Activated B cell treated with CpG ODN at 0.5 μM for 24 hours (primary cell): ENCODE results near the gene SLC30A3. TPM values are rescaled to one million over a fixed set of nuclear protein-coding genes. Genes with fewer than 3 reads are reported as not detected.

Source experiments
- ATAC-seq: fragments of 200-7000 bp; cut with Tn5 transposase; one replicate; pipeline ENCODE4 v1.10.0; 2021; ENCODE audit warnings: low read depth, mild to moderate bottlenecking, moderate library complexity
- CTCF ChIA-PET: fragments of 350-600 bp; sonication (Branson Sonifier 250); formaldehyde crosslinking; loops from one replicate; lab custom pipeline; 2021; ENCODE audit warnings: antibody characterized with exemption; lab: Charles Lee
- POLR2A ChIA-PET: fragments of 350-600 bp; sonication (Branson Sonifier 250); formaldehyde crosslinking; loops from one replicate; lab custom pipeline; 2021; ENCODE audit warnings: antibody characterized with exemption; lab: Charles Lee
- DNase-seq: peaks from one replicate; pipeline ENCODE4 v3.0.0; 2022
- H3K27ac Mint-ChIP-seq: one replicate; pipeline ENCODE4 v1.8.0; 2020; ENCODE audit warnings: mixed read lengths
- H3K27me3 Mint-ChIP-seq: one replicate; pipeline ENCODE4 v1.8.0; 2021; ENCODE audit warnings: mixed read lengths
- H3K36me3 Mint-ChIP-seq: one replicate; pipeline ENCODE4 v1.8.0; 2021; ENCODE audit warnings: low read depth, mixed read lengths
- H3K4me1 Mint-ChIP-seq: one replicate; pipeline ENCODE4 v1.8.0; 2021; ENCODE audit warnings: mixed read lengths
- H3K4me3 Mint-ChIP-seq: one replicate; pipeline ENCODE4 v1.8.0; 2020; ENCODE audit warnings: mild to moderate bottlenecking, mixed read lengths
- H3K9me3 Mint-ChIP-seq: one replicate; pipeline ENCODE4 v1.8.0; 2020; ENCODE audit warnings: mixed read lengths
- intact Hi-C: fragments of 100-400 bp; cut with micrococcal nuclease; formaldehyde crosslinking; loops from one replicate; pipeline ENCODE4 v1.15.1; 2024
- total RNA-seq: library from RNA; stranded (reverse); gene quantifications from 2 replicates; pipeline ENCODE4 v1.2.3, GENCODE V29; 2022
- TF ChIP-seq, protein P1 (sequence below): fragments of 200-600 bp; IDR thresholded peaks from one replicate; pipeline ENCODE4 v1.8.0; 2022; ENCODE audit warnings: antibody characterized with exemption, mild to moderate bottlenecking

The SLC30A3 gene
- total RNA-seq, 1 donor from 2014 or later: 0.27 TPM

DNA sequence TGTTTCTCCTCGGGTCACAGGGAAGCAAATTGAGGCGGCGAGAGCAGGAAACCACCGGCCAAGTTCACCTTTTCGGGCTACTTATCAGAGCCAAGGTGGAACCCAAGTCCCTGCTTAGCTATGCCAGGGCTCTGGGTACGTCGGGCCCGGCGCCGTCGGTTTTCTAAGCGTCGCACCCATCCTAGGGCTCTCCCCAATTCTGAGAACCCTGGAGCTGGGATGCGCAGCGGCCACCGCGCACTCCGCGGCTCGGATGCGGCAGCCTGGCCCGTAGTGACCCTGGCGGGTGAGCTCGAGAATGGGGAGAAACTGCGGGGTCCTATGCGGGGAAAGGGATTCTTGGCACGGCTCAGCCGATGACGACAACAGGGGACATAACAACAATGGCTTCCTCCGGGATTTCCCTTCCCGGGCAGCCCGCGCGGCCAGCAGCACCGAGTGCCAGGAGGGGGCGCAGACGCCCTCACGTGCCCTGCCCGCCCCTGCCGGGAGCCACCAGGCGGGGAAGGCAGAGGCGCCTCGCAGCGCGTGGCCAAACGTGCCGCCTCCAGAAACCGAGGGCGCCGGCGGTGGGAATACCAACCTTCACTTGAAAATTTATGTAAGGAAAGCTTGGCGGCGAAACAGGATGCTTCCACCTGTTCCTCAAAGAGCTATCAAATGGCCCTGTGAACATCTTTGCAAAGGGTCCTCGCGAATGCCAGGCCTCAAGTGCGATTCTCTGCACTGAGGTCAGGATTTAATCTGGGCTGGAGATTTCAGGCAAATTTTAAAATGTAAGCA, 2.1 kb upstream of the SLC30A3 start:
- H3K4me1 Mint-ChIP-seq: peaks cover 33% of the 10 kb centered on the region
- peaks cover 2% of the 10 kb centered on the region for H3K36me3 Mint-ChIP-seq
- H3K9me3 Mint-ChIP-seq: no peaks in the 10 kb centered on the region
- CTCF ChIA-PET: interaction anchor here (0.7 to 2.7 kb wide), 4 partner anchors 15 to 303 kb away, joined by 3 to 22 read pairs (median 6); no protein-coding TSS in a partner anchor
- ATAC-seq: peak; percentile 73
- H3K27ac Mint-ChIP-seq: no peak overlapping the region
- POLR2A ChIA-PET: interaction anchor here (0.7 to 1.6 kb wide), 5 partner anchors 52 to 746 kb away, joined by 3 to 9 read pairs (median 4); partner anchors contain the start of genes ATRAID and SLC5A6
- TF ChIP-seq, protein P1, sequence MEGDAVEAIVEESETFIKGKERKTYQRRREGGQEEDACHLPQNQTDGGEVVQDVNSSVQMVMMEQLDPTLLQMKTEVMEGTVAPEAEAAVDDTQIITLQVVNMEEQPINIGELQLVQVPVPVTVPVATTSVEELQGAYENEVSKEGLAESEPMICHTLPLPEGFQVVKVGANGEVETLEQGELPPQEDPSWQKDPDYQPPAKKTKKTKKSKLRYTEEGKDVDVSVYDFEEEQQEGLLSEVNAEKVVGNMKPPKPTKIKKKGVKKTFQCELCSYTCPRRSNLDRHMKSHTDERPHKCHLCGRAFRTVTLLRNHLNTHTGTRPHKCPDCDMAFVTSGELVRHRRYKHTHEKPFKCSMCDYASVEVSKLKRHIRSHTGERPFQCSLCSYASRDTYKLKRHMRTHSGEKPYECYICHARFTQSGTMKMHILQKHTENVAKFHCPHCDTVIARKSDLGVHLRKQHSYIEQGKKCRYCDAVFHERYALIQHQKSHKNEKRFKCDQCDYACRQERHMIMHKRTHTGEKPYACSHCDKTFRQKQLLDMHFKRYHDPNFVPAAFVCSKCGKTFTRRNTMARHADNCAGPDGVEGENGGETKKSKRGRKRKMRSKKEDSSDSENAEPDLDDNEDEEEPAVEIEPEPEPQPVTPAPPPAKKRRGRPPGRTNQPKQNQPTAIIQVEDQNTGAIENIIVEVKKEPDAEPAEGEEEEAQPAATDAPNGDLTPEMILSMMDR: no peak
- peaks cover 44% of the 10 kb centered on the region for H3K27me3 Mint-ChIP-seq
- DNase-seq: peak; percentile 68
- H3K4me3 Mint-ChIP-seq: peak overlapping the region; percentile 88
- intact Hi-C loops: loop anchor here (1.0 kb wide), 2 partner anchors 53 to 105 kb away; partner anchors contain the start of genes ATRAID, EIF2B4, SLC5A6 and SNX17

DNA sequence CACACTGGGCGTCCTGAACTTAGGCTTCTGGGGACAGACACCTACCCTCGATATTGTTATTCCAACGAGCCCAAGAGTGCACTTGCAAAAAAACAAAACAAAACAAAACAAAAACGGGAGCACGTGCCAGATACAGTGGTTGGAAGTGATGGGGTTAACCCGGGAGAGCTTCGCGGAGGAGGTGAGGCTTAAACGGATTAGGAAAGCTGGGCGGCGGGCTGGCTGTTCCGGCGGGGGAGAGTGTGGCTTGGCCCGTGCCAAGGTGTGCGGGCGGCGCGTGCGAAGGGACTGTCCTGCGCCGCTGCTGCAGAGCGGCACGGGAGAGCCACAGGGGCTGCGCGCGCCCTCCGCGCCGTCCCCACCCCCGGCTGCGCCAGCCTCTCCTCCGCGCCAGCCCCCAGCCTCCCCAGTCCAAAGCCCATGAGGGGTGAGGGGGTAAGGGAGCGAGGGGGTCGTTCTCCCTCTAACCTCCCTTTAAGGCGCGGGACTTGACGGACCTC, 1.5 kb upstream of the SLC30A3 start:
- POLR2A ChIA-PET: interaction anchor here (1.1 to 1.6 kb wide), 2 partner anchors 52 to 58 kb away, joined by 3 to 9 read pairs; partner anchors contain the start of genes ATRAID and SLC5A6
- CTCF ChIA-PET: interaction anchor here (1.0 to 2.7 kb wide), 5 partner anchors 15 to 303 kb away, joined by 3 to 22 read pairs (median 7); no protein-coding TSS in a partner anchor
- DNase-seq (peak; percentile 42), ATAC-seq (peak; percentile 40)
- H3K27me3 Mint-ChIP-seq: peaks cover 42% of the 10 kb centered on the region
- H3K9me3 Mint-ChIP-seq: no peaks in the 10 kb centered on the region
- H3K36me3 Mint-ChIP-seq: peaks cover 2% of the 10 kb centered on the region
- TF ChIP-seq, protein P1: no peak
- intact Hi-C loops: loop anchor here (1.0 kb wide), 1 partner anchor 52 kb away; the partner anchor contains the start of genes ATRAID and SLC5A6
- peaks cover 33% of the 10 kb centered on the region for H3K4me1 Mint-ChIP-seq
- H3K27ac Mint-ChIP-seq: no peak overlapping the region
- H3K4me3 Mint-ChIP-seq: peak overlapping the region; percentile 88

DNA sequence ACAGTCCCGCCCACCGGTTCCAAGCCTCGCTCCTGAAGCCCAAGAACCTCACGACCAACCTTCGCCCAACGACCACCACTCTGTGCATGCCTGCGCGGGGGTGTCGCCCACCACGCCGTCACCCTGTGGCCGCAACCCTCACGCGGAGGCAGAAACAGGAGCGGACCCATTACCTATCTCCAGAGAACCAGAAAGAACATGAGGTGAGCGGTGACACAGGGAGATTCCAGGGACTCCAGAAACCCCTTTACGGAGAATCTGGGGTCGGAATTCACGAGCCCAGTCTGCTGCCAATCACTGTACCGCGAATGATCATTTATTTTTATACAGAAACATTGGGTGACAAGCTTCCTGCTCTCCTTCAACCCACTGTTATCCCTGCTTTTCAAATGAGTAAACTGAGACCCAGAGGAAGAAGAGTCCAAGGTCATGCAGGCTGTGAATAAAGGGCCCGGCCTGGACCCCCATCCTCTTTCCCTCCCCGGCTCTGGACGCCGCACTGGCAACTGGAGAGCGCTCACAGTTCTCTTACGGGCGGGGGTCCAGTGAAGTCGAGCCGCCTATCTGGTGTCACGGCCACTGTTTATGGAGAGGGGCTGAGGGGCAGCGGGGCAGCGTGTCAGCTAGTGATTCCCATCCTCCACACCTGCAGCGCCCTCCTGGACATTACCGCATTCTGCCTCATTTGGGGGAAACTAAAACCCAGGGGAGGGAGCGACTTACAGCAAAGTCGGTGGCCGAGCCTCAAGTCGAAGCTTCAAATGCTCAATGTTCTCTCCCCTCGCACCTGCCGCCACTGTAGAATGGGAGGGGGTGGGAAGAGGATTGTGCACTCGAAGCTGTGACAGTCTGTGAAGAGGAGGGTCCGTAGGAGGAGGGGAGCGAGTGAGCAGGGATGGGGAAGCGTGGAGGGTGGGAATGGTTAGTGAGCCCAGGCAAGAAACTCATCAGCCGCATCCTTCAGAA, 723 bp upstream of the SLC30A3 start:
- ATAC-seq: no peak
- Mint-ChIP-seq H3K36me3 (peaks cover 2% of the 10 kb centered on the region), H3K4me3 (peak overlapping the region; percentile 88), H3K4me1 (peaks cover 33% of the 10 kb centered on the region), H3K9me3 (no peaks in the 10 kb centered on the region), H3K27me3 (peaks cover 48% of the 10 kb centered on the region), H3K27ac (no peak overlapping the region)
- intact Hi-C loops: loop anchor here (1.0 kb wide), 1 partner anchor 51 kb away; the partner anchor contains the start of genes ATRAID and SLC5A6
- POLR2A ChIA-PET: interaction anchor here (0.6 to 1.6 kb wide), 4 partner anchors 16 to 146 kb away, joined by 3 to 4 read pairs (median 4); partner anchors contain the start of genes ATRAID, PPM1G and SLC5A6
- TF ChIP-seq, protein P1: no peak
- CTCF ChIA-PET: interaction anchor here (1.4 to 2.0 kb wide), 3 partner anchors 16 to 94 kb away, joined by 4 to 8 read pairs (median 7); no protein-coding TSS in a partner anchor
- no peak for DNase-seq

DNA sequence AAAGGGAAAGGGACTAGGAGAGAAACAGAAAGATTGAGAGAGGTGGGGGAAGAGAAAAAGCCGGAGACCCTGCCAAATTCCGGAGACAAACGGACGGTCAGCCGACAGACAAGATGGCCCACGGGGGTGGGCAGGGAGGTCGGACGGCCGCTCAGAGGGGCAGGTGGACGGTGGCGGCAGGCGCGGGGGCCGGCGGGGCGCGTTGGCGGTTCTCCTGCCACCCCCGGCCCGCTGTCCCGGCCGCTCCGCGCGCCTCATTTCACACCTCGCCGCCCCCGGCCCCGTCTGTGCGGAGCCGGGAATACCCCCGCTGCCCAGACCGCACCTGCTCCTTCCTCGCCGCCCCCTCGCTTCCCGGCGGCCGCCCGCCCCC, 935 bp downstream of the SLC30A3 start:
- no peak for DNase-seq
- ChIA-PET POLR2A (interaction anchor here (1.6 kb wide), 1 partner anchor 148 kb away, joined by 4 read pairs; the partner anchor contains the start of gene PPM1G), CTCF (no interaction called here)
- Mint-ChIP-seq H3K27ac (no peak overlapping the region), H3K4me3 (peak overlapping the region; percentile 74), H3K4me1 (peaks cover 33% of the 10 kb centered on the region), H3K36me3 (peaks cover 2% of the 10 kb centered on the region), H3K9me3 (no peaks in the 10 kb centered on the region), H3K27me3 (peaks cover 59% of the 10 kb centered on the region)
- intact Hi-C loops: no loop called here
- TF ChIP-seq, protein P1: no peak
- ATAC-seq: no peak
